Parathyroid adenoma (tissue), 2 donors: ENCODE measurements around the gene CABP7.
A peak's percentile ranks its signal among the peaks of the same experiment; 100 is the strongest.

Experiments used
- H2AFZ ChIP-seq: fragments of 300-600 bp; sonication (generic); one replicate; pipeline ENCODE4 v1.7.0; 2017; ENCODE audit warnings: antibody characterized with exemption, mild to moderate bottlenecking
- H3K27ac ChIP-seq: fragments of 300-600 bp; sonication (generic); one replicate; pipeline ENCODE4 v1.7.0; 2017
- H3K27me3 ChIP-seq: fragments of 300-600 bp; sonication (generic); one replicate; pipeline ENCODE4 v1.7.0; 2017; ENCODE audit warnings: low read length; ENCODE audit not compliant: control insufficient read depth, insufficient read depth
- H3K36me3 ChIP-seq: fragments of 300-600 bp; sonication (generic); one replicate; pipeline ENCODE4 v1.7.0; 2017; ENCODE audit warnings: low read length; ENCODE audit not compliant: control insufficient read depth, insufficient read depth
- H3K4me1 ChIP-seq: fragments of 300-600 bp; sonication (generic); one replicate; pipeline ENCODE4 v1.7.0; 2017; ENCODE audit warnings: control low read depth
- H3K4me2 ChIP-seq: fragments of 300-600 bp; sonication (generic); one replicate; pipeline ENCODE4 v1.7.0; 2017; ENCODE audit warnings: low read length
- H3K4me3 ChIP-seq: fragments of 300-600 bp; sonication (generic); one replicate; pipeline ENCODE4 v1.7.0; 2017; ENCODE audit warnings: low read depth, low read length
- H3K79me2 ChIP-seq: fragments of 300-600 bp; sonication (generic); one replicate; pipeline ENCODE4 v1.7.0; 2017; ENCODE audit warnings: control low read depth
- H3K9ac ChIP-seq: fragments of 300-600 bp; sonication (generic); one replicate; pipeline ENCODE4 v1.7.0; 2017; ENCODE audit warnings: mild to moderate bottlenecking
- H3K9me3 ChIP-seq: fragments of 300-600 bp; sonication (generic); one replicate; pipeline ENCODE4 v1.7.0; 2017; ENCODE audit warnings: low read length; ENCODE audit not compliant: control insufficient read depth
- TF ChIP-seq, protein P1 (sequence below): fragments of 300-600 bp; sonication (generic); IDR thresholded peaks from one replicate; pipeline ENCODE4 v1.7.0; 2017; ENCODE audit warnings: antibody characterized with exemption, mild to moderate bottlenecking
- donor health status: primary hyperparathyroidism.

CABP7 gene

DNA sequence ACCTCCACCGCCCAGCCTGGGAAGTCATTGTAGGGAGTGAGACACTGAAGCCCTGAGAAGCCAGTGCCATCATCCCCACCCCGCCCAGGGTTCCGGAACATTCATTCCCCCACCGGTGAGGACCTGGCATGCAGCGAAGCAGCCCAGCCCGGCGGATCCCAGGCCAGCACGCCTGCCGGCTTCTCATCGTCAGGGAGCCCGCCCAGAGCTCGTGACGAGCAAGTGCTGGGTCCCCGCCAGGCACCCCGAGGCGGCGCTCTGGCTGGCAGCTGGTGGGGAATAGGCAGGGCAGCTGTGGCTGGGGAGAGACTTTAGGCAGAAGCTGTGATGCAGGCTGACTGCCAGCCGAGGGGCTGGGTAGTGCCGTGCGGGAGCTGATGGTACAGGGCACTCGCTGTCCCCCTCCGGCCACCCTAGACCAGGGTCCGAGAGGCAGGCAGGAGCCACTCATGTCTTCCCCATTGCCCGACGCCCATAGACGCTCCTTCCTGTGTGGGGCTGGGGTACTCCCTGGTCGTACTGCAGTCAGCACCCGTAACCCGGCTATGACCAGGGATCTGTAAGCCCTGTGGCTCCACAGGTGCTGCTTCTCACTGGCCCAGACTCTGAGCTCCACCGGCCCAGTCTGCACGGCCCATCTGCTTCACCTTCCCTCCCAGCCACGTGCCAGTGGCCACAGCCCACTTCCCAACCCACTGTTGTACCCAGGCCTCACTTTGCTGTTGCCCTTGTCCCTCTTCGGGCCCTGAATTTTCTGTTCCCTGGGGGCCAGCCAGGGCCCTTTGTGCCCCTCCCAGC, 24.5 kb upstream of the CABP7 start:
- H3K4me3 ChIP-seq, result no peak overlapping the region
- no peaks in the 10 kb centered on the region for H3K79me2 ChIP-seq
- H3K4me1 ChIP-seq, result peaks cover 11% of the 10 kb centered on the region
- H3K36me3 ChIP-seq, result no peaks in the 10 kb centered on the region
- no peaks in the 10 kb centered on the region for H3K27me3 ChIP-seq
- TF ChIP-seq, protein P1, sequence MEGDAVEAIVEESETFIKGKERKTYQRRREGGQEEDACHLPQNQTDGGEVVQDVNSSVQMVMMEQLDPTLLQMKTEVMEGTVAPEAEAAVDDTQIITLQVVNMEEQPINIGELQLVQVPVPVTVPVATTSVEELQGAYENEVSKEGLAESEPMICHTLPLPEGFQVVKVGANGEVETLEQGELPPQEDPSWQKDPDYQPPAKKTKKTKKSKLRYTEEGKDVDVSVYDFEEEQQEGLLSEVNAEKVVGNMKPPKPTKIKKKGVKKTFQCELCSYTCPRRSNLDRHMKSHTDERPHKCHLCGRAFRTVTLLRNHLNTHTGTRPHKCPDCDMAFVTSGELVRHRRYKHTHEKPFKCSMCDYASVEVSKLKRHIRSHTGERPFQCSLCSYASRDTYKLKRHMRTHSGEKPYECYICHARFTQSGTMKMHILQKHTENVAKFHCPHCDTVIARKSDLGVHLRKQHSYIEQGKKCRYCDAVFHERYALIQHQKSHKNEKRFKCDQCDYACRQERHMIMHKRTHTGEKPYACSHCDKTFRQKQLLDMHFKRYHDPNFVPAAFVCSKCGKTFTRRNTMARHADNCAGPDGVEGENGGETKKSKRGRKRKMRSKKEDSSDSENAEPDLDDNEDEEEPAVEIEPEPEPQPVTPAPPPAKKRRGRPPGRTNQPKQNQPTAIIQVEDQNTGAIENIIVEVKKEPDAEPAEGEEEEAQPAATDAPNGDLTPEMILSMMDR, result no peak
- no peak overlapping the region for H2AFZ ChIP-seq
- H3K9me3 ChIP-seq, result no peaks in the 10 kb centered on the region
- no peak overlapping the region for H3K9ac ChIP-seq
- H3K27ac ChIP-seq, result no peak overlapping the region
- no peak overlapping the region for H3K4me2 ChIP-seq

DNA sequence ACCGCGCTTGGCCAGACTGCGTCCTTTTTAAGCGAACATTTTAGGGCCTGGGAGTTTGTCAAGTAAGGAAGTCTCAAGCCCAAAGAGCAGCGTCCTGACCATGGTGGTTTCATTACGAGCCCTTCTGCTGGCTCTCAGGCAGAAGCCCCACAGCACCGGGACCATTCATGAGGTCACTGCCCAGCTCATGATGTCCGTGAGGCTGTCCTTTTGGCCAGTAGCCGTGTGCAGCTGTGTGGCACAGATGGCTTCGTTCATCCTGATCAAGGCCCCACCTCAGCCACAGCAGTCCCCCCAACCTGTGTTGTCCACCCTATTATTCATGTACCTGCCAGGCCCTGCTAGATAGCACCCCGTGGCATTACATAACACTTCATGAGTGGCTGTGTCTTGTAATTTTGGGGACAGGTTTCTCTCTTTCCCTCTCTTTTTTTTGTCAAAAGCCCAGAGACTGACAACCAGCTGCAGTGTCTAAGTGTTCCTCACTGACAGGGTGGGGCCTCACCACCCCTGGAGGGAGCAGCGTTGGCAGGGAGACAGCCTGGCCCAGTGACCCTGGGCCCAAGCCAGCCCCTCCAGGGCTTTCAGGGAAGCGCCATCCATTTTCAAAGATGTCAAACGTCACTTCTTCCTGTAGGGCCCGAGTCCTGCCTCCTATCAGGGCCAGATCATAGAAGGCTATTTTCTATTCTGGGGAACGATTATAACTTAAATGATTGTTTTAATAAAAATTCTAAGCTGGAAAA, 21.8 kb upstream of the CABP7 start:
- H3K36me3 ChIP-seq, result no peaks in the 10 kb centered on the region
- no peaks in the 10 kb centered on the region for H3K27me3 ChIP-seq
- peak overlapping the region; percentile 91 for H3K27ac ChIP-seq
- H3K4me1 ChIP-seq, result peaks cover 15% of the 10 kb centered on the region
- H3K79me2 ChIP-seq, result no peaks in the 10 kb centered on the region
- TF ChIP-seq, protein P1, result no peak
- no peak overlapping the region for H3K4me2 ChIP-seq
- H3K9me3 ChIP-seq, result no peaks in the 10 kb centered on the region
- no peak overlapping the region for H2AFZ ChIP-seq
- no peak overlapping the region for H3K4me3 ChIP-seq
- no peak overlapping the region for H3K9ac ChIP-seq

DNA sequence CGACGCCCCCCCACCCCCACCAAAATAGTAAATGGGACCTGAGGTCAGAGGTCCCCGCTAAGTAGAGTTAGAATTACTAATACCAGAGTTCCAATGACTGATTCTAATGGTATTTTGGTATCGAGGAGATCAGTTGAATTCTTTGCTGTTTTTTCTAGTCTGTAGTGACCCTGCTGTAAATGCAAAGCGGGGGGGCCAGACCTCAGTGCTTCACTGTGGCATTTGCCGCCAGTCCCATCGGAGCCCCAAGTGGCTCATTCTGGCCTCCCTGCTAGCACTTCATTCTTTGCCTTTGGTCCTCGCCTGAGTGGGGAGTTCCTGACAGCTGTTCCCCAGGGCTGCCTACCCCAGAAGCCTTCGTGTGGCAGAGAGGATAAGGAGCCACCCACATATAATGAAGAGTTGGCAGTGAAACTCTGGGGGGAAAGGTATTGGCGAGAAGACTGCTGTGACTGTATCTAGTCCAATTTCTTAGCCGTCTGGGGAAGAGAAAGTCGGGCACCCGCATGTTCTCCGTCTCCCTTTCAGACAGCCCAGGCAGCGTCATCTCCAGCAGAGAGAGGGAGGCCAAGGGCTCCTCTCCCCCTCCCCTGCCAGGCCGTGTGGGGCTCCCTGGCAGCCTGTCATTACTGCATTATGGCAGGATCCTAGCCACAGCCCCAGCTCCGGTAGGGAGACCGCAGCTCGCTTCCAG, 19.4 kb upstream of the CABP7 start:
- Histone ChIP-seq H3K79me2 (no peaks in the 10 kb centered on the region), H3K4me2 (no peak overlapping the region), H3K4me1 (peaks cover 20% of the 10 kb centered on the region), H3K27me3 (no peaks in the 10 kb centered on the region), H3K4me3 (no peak overlapping the region), H3K9ac (no peak overlapping the region), H2AFZ (no peak overlapping the region), H3K36me3 (no peaks in the 10 kb centered on the region), H3K9me3 (no peaks in the 10 kb centered on the region), H3K27ac (peak overlapping the region; percentile 91)
- TF ChIP-seq, protein P1, result no peak

DNA sequence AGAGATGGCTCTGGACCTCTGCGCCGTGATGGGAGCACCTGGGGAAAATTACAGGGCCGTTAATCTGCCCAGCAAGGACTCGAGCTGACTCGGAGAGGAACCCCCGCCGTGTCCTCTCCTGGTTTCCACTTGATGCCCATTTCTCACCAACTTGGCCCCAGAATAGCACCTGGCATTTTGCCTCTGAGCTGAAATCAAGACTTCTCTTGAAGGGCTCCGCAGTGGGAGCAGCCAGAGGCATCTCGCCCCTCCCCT, 19.0 kb upstream of the CABP7 start:
- Histone ChIP-seq H3K27ac (peak overlapping the region; percentile 91), H3K27me3 (no peaks in the 10 kb centered on the region), H3K4me1 (peaks cover 20% of the 10 kb centered on the region), H2AFZ (no peak overlapping the region), H3K9ac (no peak overlapping the region), H3K4me2 (no peak overlapping the region), H3K36me3 (no peaks in the 10 kb centered on the region), H3K9me3 (no peaks in the 10 kb centered on the region), H3K79me2 (no peaks in the 10 kb centered on the region), H3K4me3 (no peak overlapping the region)
- TF ChIP-seq, protein P1, result no peak
